Nephron progenitor cell (in vitro differentiated cells): ENCODE results near the gene RECQL5.

Experiments used
- DNase-seq: peaks from one replicate; pipeline ENCODE4 v3.0.0; 2021
- H3K27ac Mint-ChIP-seq: 2 replicates; pipeline ENCODE4 v1.8.0; 2021; ENCODE audit warnings: mild to moderate bottlenecking, moderate library complexity, mixed read lengths
- H3K27me3 Mint-ChIP-seq: 2 replicates; pipeline ENCODE4 v1.8.0; 2021; ENCODE audit warnings: mild to moderate bottlenecking, low read depth, mixed read lengths; ENCODE audit not compliant: poor library complexity
- H3K36me3 Mint-ChIP-seq: 2 replicates; pipeline ENCODE4 v1.8.0; 2021; ENCODE audit warnings: low read depth, mixed read lengths
- H3K4me1 Mint-ChIP-seq: 2 replicates; pipeline ENCODE4 v1.8.0; 2021; ENCODE audit warnings: mixed read lengths
- H3K4me3 Mint-ChIP-seq: 2 replicates; pipeline ENCODE4 v1.8.0; 2021; ENCODE audit warnings: mild to moderate bottlenecking, moderate library complexity, mixed read lengths
- H3K9me3 Mint-ChIP-seq: 2 replicates; pipeline ENCODE4 v1.8.0; 2021; ENCODE audit warnings: mild to moderate bottlenecking, moderate library complexity, mixed read lengths
- CTCF ChIP-seq: fragments of 200-600 bp; sonication (generic); IDR thresholded peaks from 2 replicates; pipeline ENCODE4 v1.5.0; 2021; ENCODE audit warnings: antibody characterized with exemption

RECQL5 gene

DNA sequence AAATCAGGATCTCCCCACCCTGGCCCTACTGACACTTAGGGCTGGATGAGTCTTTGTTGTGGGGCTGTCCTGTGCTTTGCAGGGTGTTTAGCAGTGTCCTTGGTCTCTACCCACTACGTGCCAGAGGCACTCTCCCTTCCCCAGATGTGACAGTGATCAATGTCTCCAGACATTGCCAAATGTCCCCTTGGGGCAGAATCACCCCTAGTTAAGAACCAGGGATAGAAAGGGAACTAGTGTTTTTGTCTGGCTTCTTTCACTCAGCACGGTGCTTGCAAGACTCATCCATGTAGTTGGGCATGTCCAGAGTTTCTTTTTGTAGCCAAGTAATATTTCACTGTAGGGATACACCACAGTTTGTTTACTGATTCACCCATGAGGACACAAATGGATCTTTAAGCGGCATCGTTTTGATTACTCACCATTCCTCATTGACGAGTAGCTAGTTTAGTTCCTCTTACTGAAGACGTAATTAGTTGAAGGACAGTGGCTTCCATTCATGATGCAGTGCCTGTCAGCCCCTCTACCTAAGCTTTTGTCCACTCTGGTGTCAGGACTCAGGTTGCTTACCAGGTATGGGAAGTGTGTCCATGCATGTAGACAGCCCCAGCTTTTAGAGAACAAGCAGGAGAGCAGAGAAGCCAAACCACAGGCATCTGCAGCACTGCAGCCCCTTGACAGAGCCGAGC, 28.3 kb upstream of the RECQL5 start:
- peaks cover 39% of the 10 kb centered on the region for H3K36me3 Mint-ChIP-seq
- no peaks in the 10 kb centered on the region for H3K9me3 Mint-ChIP-seq
- DNase-seq = no peak
- H3K27me3 Mint-ChIP-seq = no peaks in the 10 kb centered on the region
- H3K4me3 Mint-ChIP-seq = no peak overlapping the region
- TF ChIP-seq CTCF = no peak
- H3K4me1 Mint-ChIP-seq = peaks cover 19% of the 10 kb centered on the region
- no peak overlapping the region for H3K27ac Mint-ChIP-seq

- H3K9me3 Mint-ChIP-seq = no peaks in the 10 kb centered on the region
- H3K4me1 Mint-ChIP-seq = peaks cover 19% of the 10 kb centered on the region
- no peak overlapping the region for H3K4me3 Mint-ChIP-seq
- peaks cover 36% of the 10 kb centered on the region for H3K36me3 Mint-ChIP-seq
- no peak for DNase-seq
- H3K27me3 Mint-ChIP-seq = no peaks in the 10 kb centered on the region
- H3K27ac Mint-ChIP-seq = no peak overlapping the region
- no peak for TF ChIP-seq CTCF
These were observed 27.6 kb upstream of the RECQL5 start for GRCh38 chr17:75694536-75694935.

DNA sequence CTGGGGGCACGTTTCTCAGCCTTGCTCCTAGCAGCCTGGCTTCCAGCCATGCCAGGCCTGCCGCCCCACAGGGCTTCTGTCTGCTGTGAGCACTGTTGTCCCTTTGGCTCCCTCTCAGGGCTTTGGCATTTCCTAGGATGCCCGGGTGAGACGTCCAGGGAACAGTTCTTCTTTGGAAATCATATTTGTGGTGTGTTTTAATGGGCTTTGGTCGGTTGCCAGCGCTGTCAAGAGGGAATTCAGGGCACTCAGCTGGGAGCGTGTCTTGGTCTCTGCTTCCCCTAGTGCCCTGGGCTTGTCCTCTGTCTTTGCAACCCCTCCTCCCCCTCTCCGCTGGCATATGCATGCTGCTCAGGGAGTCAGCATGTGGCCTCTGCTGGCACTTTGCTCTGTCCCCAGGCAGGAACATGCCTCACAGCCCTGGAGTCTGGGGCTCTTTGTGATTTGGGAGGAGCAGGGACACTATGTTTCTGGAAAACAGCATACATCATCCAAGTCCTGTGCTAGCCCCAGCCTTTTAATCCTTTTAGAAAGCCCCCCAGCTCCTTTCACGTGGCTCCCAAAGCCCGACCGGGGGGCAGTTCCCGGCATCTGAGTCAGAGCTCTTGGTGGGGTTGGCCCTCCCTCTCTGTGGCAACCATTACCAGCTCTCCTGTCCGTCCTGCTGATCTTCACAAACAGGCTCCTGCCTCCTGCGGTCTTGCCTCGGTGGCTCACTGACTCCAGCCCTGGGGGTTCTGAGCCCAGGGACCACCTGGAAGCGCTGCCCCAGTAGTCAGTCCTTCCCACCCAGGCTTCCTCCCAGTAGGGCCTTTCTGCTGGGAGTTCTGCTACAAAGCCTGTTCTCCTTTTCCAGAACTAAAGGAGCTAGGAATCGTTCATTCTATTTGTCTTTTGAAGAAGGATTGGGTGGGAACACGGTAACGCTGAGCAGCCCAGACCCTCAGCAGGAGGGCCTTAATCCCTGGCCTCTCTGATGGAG, 26.8 kb upstream of the RECQL5 start:
- Mint-ChIP-seq H3K4me3 (no peak overlapping the region), H3K27me3 (no peaks in the 10 kb centered on the region), H3K9me3 (no peaks in the 10 kb centered on the region), H3K4me1 (peaks cover 19% of the 10 kb centered on the region), H3K27ac (peak overlapping the region; percentile 39), H3K36me3 (peaks cover 33% of the 10 kb centered on the region)
- no peak for DNase-seq
- TF ChIP-seq CTCF = no peak

DNA sequence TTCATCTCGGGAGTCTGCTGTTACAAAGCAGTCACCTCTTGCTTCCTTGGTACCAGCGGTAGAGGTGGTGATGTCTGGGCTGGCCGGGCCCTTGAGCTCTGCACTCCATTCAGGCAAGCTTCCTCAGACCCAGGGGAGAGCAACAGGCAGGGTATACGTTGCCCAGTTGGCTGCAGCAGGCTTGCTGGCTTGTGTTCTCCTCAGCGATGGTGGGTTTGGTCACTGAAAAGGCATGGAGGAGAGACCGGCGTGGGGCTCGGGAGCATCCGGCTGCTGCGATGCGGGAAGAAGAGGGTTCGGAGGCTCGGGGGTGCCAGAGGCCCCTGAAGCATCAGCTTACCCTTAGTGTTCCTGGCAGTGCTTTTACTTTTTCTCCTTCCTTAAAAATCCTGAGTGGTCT, 26.0 kb upstream of the RECQL5 start:
- no peak for DNase-seq
- Mint-ChIP-seq H3K27ac (no peak overlapping the region), H3K36me3 (peaks cover 32% of the 10 kb centered on the region), H3K27me3 (no peaks in the 10 kb centered on the region), H3K4me1 (peaks cover 19% of the 10 kb centered on the region), H3K9me3 (no peaks in the 10 kb centered on the region), H3K4me3 (no peak overlapping the region)
- no peak for TF ChIP-seq CTCF

- DNase-seq = no peak
- H3K4me1 Mint-ChIP-seq = peaks cover 19% of the 10 kb centered on the region
- H3K9me3 Mint-ChIP-seq = no peaks in the 10 kb centered on the region
- peak overlapping the region; percentile 85 for H3K27ac Mint-ChIP-seq
- TF ChIP-seq CTCF = no peak
- H3K4me3 Mint-ChIP-seq = no peak overlapping the region
- no peaks in the 10 kb centered on the region for H3K27me3 Mint-ChIP-seq
- H3K36me3 Mint-ChIP-seq = peaks cover 29% of the 10 kb centered on the region
These were observed 25.1 kb upstream of the RECQL5 start for GRCh38 chr17:75691801-75692626.
